NCI-H2227 (cell line): ENCODE results near the gene TMIGD1.
A peak's percentile ranks its signal among the peaks of the same experiment; 100 is the strongest.

ENCODE experiments used
- DNase-seq: peaks from one replicate; lab custom pipeline; 2025; ENCODE audit not compliant: unreplicated experiment; lab: John Stamatoyannopoulos, UW

TMIGD1 gene

DNA sequence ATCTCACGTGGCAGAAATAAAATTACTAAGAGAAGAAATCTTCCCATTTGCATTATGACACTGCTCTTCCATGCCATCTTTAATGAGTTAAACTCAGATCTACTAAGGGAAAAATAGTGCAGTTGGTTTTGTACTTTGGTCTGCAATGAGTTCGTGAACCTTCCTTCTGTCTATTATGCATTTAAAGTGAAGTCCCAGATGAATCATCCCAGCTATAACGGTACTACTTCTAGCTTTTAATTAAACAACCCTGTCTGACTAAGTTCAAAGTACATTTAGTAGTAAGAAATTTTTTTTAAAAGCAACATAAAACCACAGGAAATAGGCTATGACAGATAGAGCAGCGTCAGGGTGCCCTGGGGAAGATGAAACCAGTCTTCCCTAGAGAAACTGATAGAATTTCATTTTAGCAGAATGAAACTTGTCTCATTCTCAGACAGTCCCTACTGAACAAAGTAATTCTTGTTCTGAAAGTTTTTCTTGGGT lies 1.8 kb downstream of the TMIGD1 start:
- DNase-seq = no peak

DNA sequence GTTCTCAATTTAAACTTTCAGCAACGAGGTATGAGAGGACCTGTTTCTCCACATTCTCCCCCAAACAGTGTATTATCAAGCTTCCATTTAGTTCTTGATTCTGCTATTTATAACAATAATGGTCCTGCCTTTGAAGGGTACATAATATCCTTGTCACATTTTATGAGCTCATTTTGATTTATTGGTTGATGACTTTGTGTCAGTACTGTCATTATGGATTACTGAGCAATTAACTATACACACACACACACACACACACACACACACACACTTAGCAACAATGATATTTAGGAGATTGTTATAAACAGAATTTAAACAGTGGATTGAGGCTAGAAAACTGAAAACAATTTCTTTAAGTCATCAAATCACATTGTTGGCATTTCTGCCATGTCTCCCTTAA lies 7.0 kb downstream of the TMIGD1 start:
- peak; percentile 46 for DNase-seq

DNA sequence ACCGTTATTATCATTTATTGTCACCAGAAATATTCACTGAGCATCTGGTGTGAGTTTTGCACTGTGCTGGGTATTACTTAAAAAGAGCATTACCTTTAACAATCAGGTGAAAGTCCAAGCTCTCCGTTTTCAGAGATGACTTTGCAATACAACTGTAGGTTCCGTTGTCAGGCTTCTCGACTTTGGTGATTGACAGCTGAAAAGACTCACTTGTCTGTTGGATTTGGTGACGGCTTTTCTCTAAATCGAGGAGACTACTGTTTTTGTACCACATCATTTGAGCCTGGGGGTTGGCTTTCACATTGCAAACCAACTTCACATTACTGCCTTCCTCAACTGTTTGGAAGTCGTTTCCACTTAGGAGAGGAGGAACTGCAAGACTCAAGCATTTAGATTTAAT lies 9.1 kb downstream of the TMIGD1 start:
- DNase-seq = no peak

DNA sequence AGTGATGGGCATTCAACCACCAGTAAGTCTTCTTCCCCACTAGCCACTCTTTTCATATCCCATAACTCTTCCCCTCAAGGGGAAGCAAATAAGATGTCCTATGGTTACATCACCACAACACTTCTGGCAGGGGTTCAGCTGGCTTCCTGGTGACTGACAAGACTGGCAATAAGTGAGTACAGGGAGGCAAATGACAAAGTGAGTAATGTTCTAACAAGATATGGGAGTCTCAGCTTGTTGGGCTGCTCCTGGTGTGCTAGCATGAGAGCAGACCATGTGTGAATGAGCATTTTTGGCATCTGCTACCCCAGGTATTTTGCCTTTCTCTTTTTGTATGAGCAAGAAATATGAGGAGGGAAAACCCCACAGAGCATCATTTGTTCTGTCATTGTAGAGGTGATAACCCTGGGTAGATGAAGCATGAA lies 9.9 kb downstream of the TMIGD1 start:
- DNase-seq = no peak

DNA sequence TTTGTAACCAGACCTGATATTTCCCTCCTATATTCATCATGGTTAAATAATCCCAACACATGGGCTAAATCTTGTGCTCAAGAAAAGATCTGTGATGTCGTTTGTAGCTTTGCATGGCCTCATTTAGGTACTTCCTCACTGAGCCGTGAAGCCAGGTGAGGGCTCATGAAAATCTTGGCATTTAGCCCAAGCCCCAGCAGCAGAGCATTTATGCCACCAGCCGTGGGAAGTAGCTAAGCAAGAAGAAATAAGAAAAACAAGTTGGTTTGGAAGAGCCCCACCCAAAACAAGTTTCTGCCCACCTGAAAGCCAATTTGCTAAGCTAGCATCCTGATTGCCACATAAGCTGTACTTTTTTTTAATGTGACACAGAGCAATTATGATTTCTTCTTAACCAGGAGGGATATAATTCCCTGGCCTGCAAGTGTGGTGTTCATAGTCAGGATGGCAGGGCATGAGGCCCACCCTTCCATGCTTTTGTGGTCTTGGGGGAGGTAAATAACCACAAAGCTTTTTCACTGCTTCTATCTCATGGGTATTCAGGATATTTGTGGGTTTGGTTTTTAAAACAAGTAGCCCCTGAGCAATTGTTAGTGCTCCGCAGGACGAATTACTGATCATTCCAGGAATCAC lies 10.5 kb downstream of the TMIGD1 start:
- DNase-seq = no peak

DNA sequence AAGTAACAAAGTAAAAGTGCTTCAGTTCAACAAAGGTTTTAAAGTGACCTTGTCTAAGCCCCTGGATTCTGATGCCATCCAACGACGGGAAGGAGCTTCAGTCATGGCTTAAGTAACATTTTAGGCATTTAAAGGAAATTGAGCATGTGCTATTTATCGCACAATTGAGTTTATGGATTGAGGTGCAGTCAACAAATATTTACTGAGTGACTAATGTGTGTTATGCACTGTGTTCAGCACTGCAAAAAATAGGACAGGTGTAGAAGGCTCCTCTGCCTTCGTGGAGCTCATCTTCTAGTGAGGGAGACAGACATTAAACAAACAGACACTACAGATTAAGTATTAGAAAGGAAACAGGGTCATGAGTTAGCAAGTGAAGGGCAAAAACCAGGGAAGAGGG lies 12.5 kb downstream of the TMIGD1 start:
- DNase-seq = no peak

DNA sequence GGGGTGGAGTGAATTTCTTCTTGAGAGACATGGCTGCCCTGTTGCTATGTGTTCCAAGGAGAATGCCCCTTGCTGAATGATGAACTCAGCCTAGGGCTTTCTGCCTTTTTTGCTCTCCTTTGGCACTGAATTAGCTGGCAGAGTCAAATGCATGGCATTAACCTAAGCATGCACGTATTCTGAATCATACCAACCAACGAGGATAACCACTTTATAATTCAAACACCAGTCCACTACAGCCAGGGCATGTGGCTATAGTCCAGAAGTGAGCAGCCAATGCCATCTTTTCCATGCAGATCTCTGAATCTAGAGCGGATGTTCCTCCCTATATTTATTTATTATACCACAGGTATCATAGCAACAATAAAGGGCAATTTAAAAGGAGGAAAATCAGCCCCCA lies 15.7 kb downstream of the TMIGD1 start:
- no peak for DNase-seq

DNA sequence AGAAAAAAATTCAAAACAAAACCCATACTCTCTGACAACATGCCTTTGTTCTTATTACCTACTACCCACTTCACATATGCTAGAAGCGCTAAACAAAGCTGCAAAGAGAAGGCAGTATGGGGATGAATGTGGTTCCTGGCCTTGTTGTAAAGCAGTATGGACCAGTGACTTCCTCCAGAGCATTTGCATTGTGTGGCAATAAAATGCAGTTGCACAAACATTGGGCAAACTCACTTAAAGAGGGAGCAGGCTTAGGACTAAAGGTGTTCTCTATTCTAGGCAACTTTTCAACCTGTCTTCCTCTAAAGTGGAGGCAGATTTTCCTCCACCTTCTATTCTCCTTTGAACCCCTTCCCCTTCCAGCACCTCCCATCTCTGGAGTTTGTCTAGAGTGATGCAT lies 17.1 kb downstream of the TMIGD1 start:
- no peak for DNase-seq

DNA sequence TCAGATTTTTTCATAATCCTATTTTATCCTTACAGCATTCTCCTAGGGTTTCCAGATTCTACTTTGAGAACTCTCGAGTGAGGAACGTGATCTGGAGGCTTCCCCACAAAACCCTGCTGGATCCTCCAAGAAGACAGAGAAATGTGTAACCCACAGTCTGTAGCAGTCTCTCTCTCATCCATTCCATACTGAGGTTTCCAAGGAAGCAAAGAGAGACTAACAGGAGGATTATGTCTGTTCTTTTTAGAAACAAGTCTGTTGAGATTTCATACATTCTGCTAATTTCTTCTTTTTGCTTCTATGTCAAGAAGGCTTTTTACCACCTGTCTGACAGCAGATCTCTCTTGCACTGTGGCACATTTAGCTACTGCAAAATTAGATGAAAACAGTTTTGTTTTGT lies 18.8 kb downstream of the TMIGD1 start:
- DNase-seq = no peak

DNA sequence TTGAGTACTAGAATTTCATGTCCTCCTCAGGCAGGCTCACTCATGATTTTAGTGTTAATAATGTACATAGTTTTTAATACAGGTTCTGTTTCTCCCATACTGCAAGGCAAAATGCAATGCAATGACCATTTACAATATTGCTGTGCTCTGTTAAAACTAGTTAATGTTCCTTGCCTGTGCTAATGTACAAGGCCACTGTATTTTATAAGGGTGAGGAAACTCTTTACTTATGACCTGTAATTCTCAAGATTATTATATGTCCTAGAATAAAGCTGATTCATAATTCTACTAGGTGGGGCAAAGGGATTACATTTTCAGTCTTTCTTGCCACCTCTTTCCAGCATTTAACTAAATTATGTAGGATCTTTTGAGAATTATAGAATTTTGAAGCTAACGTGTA lies 19.4 kb downstream of the TMIGD1 start:
- DNase-seq = no peak

DNA sequence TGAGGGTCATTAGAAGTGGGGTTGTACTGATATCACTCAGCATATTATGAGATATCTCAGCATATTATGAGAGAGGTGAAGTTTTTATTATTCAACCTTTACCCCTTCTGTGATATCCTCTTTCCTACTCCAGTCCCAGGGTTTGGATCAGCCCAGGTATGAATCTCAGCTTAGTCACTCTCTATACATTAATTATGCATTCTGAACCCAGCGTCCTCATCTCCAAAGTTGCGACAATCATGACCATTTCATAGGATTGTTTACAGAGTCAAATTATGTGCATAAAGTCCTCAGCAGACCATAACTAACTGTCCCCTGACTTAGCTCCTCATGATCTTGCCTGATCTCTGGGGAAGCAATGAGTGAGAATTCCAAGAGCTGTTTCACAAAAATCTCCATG lies 21.6 kb downstream of the TMIGD1 start:
- no peak for DNase-seq

DNA sequence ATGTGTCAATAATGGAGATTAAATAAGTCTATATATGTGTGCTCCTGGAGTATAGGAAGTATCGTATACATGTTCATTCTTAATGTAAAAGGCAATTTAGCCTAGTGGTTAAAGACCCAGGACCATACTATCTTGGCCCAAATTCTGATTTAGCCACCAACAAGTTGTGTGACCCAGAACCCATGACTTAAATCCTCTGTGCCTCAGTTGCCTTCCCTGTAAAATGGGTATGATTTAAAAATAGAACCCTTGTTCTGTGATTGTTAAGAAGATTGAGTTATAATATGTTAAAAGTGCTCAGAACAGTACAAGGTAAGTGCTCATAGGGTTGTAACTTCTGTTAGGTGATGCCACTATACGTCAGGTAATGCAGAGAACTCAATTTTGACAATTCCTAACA lies 23.3 kb downstream of the TMIGD1 start:
- no peak for DNase-seq

DNA sequence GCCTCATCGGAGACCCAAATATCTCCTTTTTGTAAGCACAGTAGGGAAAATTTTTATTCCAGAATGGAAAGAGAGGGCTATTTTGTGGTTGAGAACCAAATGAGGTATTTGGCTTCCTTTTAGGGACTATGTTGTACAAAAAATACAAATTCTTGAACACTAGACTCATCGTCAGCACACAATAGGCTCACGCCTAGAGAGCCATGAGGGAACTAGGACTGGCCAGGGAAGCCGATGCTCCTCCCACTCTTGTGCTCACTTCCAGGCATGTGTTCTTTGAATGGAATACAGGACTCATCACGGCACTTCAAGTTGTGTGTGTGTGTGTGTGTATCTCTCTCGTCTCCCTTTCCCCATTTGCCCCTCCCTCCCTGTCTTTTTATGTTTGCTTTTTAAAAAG lies 24.3 kb downstream of the TMIGD1 start:
- DNase-seq = no peak

DNA sequence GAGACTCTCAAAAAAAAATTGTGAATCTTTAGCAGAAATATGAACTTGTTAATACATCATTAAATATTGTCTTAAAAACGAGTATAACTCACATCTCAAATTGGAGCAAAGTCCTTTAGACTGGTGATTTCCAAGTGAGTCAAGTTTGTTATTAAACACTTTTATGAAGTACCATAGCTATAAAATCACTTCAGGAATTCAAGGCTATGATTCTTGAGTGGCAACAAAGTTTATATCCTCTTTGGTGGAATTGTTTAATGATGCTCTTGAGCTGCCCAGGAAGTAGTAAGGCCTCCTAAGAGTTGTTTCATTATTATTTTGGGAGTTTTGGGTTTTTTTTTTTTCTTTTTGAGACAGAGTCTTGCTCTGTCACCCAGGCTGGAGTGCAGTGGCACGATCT lies 25.5 kb downstream of the TMIGD1 start:
- DNase-seq = no peak

DNA sequence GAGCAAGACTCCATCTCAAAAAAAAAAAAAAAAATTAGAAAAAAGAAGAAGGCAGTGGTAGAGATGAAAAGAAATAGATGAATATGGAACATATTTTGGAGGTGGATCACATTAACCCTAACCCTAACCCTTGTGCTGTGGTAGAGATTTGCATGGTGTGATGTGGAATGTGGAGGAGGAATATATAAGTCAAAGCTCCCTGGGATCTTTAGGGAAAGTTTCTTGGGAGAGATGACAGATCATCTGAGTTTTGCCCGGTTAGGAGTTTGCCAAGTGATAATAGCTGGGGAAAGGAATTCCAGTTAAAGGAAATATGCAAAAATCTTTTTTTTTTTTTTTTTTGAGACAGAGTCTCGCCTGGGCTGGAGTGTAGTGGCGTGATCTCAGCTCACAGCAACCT lies 29.1 kb downstream of the TMIGD1 start:
- no peak for DNase-seq

DNA sequence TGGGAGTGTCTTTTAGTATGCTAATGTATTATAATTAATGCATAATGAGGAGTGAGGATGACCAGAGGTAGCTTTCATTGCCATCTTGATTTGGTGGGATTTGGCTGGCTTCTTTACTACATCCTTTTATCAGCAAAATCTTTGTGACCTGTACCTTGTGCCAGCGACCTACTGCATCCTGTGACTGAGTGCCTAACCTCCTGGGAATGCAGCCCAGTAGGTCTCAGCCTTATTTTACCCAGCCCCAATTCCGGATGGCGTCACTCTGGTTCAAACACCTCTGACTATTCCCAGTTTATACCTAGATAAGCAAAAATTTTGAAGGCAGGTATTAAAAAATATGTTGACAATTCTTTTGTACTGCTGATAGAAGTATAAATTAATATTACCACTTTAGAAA lies 31.6 kb downstream of the TMIGD1 start:
- no peak for DNase-seq

DNA sequence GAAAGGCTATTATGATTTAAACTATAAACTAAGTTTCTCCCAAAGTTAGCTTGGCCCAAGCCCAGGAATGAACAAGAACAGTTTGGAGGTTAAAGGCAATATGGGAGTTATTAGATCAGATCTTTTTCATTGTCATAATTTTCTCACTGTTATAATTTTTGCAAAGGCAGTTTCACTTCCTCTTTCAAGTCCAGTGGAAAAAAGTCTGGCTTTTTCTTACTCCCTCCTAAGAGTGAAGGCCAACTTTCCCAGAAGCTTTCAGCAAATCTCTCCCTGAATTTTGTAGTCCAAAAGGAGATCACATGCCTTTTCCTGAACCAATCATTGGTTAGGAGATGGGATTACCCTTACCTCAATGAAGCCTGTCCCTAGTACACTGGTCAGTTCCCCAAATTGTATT lies 33.0 kb downstream of the TMIGD1 start:
- no peak for DNase-seq

DNA sequence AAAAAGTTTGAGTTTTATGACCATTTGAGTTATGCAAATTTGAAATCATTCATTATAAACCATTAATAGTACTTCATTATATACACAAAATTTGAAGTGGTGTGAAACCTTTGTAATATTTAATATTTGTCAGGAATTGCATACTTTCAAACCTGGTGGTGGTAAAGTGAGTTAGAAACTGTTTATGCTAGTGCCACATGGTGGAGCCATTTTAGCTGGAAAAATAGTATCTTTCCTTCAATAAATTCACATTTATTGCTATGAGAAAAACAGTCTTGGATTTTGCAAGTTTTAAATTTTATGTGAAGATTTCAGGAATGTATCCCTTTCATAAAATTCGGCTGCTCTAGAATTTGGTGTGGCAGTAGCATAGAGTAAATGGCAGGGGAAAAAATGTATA lies 34.9 kb downstream of the TMIGD1 start:
- DNase-seq = no peak

DNA sequence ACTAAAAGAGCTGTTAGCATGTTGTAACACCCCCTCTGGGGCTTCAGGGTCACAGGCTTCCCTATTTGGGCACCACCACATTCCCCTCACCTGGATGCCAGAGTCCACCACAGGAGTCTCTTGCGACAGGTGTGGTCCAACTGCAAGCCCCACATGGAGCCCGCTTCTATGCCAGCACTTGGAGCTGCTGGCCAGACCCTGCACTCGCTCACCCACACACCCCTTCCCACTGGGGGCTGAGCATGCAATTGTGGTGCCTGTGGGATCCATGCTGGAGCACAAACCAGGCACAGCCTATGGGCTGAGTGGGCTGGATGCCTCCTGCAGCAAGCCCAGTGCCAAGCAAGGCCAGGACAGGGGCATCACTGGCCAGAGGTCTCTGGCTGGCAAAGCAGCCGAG lies 36.1 kb downstream of the TMIGD1 start:
- no peak for DNase-seq

DNA sequence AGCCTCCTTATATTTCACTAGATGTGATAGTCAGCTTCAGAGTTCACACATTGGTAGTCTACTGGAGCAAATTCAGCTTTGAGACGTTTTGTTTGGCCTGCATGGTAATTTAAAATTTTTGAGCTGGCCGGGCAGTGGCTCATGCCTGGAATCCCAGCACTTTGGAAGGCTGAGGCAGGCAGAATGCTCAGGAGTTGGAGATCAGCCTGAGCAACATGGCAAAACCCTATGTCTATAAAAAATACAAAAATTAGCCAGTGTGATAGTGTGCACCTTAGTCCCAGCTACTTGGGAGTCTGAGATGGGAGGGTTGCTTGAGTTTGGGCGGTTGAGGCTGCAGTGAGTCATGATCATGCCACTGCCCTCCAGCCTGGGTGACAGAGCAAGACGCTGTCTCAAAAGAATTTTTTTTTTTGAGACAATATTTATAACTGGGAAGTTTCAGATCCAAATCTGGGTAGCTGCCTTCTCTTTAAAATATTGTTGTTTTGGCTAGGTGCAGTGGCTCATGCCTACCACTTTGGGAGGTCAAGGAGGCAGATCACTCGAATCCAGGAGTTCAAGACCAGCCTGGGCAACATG lies 37.3 kb downstream of the TMIGD1 start:
- no peak for DNase-seq

DNA sequence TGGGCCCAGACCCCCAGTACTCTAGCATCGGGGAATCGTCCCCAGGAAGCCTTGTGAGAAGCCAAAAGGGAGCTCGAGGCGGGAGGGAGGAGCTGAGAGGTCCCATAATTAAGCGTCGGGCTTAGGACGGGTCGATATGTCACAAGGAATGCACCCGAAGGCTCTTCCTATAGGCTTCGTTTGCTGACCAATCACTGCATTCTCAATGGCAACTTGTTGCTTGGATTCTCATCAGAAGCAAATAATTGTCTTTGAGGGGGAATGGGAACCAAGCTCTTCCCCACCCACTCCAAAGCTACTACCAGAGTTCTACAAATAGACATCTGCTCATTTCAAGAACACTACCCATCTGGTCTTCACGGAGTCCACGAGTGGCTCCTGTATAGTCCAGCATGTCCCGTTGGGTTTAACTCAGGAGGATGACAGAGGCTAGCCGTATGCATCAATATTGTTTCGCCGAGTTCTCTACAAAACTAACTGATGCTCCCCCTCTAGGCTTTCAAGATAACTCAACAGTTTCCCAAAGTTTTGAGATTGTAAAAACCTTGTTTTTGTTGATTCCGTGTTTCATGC lies 41.5 kb downstream of the TMIGD1 start:
- DNase-seq = peak; percentile 67

DNA sequence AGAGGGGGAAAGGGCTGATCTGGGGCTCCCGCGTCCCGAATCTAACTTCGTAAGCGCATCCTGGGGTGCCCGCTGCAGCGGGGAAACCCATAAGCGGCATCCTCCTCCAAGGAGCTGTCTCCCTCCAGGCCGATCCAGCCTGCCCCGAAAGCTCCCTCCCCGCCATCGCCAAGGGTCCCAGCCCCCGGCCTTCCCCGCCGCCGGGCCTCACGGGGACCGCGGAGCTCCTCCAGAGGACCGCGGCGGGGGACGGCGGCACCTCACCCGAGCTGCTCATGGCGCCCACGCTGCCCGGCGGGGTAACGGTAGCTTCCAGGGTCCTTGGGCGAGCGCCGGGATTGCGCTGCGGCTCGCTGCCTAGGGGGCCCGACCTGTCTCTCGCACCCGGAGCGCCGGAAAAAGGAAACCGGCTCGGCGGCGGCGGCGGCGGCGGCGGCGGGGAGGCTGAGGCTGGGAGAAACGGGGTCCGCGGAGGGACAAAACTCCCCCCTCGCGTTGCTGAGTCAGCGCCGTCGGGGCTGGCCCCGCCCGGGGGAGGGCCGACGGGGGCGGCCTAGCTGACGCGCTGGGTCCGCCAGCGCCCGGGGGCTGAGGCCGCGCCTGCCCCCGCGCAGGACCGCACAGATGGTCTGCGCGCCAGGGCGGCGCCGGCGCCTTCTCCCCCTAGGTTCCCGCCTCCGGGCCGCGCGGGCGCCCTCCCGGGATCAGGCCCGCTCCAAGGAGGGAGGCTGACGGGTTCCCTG lies 42.1 kb downstream of the TMIGD1 start, which contains the start of gene BLMH:
TSS of gene BLMH (minus strand) at position 402 of the 743 bp plus-strand sequence. CDS start at position 277, 125 bp downstream.
- peak; percentile 87 for DNase-seq
